H1 (cell line): ENCODE data around the gene RXRA. TPM values are rescaled to one million over a fixed set of nuclear protein-coding genes. Genes with fewer than 3 reads are reported as not detected.

Source experiments
- CTCF ChIA-PET: fragments of 300-600 bp; sonication (Branson Sonifier 250); formaldehyde crosslinking; loops from one replicate; lab custom pipeline; 2021; ENCODE audit not compliant: partially characterized antibody; lab: Charles Lee
- POLR2A ChIA-PET: fragments of 300-600 bp; sonication (Branson Sonifier 250); formaldehyde crosslinking; loops from one replicate; lab custom pipeline; 2021; ENCODE audit warnings: inconsistent platforms; ENCODE audit not compliant: partially characterized antibody; lab: Charles Lee
- DNase-seq, 2 experiments: peaks; one replicate each; pipeline versions ENCODE4 v3.0.0 to v3.0.0-alpha.2; 2010 to 2022; ENCODE audit warnings: low spot score in 2 of 2, low read depth in 1 of 2, mixed read lengths in 1 of 2
- FAIRE-seq: peaks from 2 replicates; lab custom pipeline; 2011; peaks lifted over from hg19 to GRCh38; lab: Jason Lieb, UNC
- H2AFZ ChIP-seq: 2 replicates; pipeline ENCODE4 v1.8.1; 2012; ENCODE audit warnings: low read length, inconsistent platforms
- H2AK5ac ChIP-seq: 2 replicates; pipeline ENCODE4 v1.6.1; 2013; ENCODE audit warnings: low read depth, low read length
- H2BK120ac ChIP-seq: replicated peaks from 2 replicates; pipeline ENCODE3; 2013; ENCODE audit warnings: low read depth, low read length, inconsistent platforms
- H2BK12ac ChIP-seq: 2 replicates; pipeline ENCODE4 v1.6.1; 2013; ENCODE audit warnings: low read depth, low read length
- H2BK15ac ChIP-seq: 2 replicates; pipeline ENCODE4 v1.6.1; 2013; ENCODE audit warnings: low read length
- H2BK20ac ChIP-seq: 2 replicates; pipeline ENCODE4 v1.6.1; 2013; ENCODE audit warnings: low read length
- H2BK5ac ChIP-seq: 2 replicates; pipeline ENCODE4 v1.6.1; 2013; ENCODE audit warnings: low read depth, low read length
- H3K14ac ChIP-seq: 2 replicates; pipeline ENCODE4 v1.6.1; 2013; ENCODE audit warnings: inconsistent platforms; ENCODE audit not compliant: insufficient read length
- H3K18ac ChIP-seq: 2 replicates; pipeline ENCODE4 v1.6.1; 2013; ENCODE audit warnings: low read length; ENCODE audit errors: extremely low read depth
- H3K23ac ChIP-seq: 2 replicates; pipeline ENCODE4 v1.6.1; 2013; ENCODE audit warnings: inconsistent platforms; ENCODE audit not compliant: insufficient read length
- H3K23me2 ChIP-seq: 2 replicates; pipeline ENCODE4 v1.6.1; 2013; ENCODE audit warnings: low read depth, low read length
- H3K27ac ChIP-seq: 2 replicates; pipeline ENCODE4 v1.6.1; 2011; ENCODE audit warnings: low read depth, low read length, inconsistent platforms
- H3K27me3 ChIP-seq, 4 experiments: replicated peaks in 1 of 4; 1 replicate in 1 of 4; 2 replicates in 3 of 4; pipeline versions ENCODE4 v1.6.1 to v1.8.1; 2011 to 2013; ENCODE audit warnings: low read length in 3 of 4, mild to moderate bottlenecking in 3 of 4, inconsistent platforms in 2 of 4, mixed read lengths in 2 of 4, moderate library complexity in 1 of 4; ENCODE audit not compliant: control insufficient read depth in 3 of 4, insufficient read depth in 3 of 4; ENCODE audit errors: extremely low read depth in 1 of 4
- H3K36me3 ChIP-seq, 4 experiments: 2 replicates each; pipeline versions ENCODE4 v1.6.1 to v1.8.1; 2011 to 2013; ENCODE audit warnings: mild to moderate bottlenecking in 4 of 4, low read length in 3 of 4, moderate library complexity in 2 of 4, control low read depth in 1 of 4, inconsistent platforms in 1 of 4; ENCODE audit not compliant: insufficient read depth in 4 of 4, control insufficient read depth in 2 of 4
- H3K4ac ChIP-seq: replicated peaks from 2 replicates; pipeline ENCODE3; 2013; ENCODE audit warnings: low read length, low read depth, mixed read lengths, inconsistent platforms; ENCODE audit not compliant: insufficient read length
- H3K4me1 ChIP-seq, 4 experiments: replicated peaks in 1 of 4; 1 replicate in 1 of 4; 2 replicates in 3 of 4; pipeline versions ENCODE4 v1.6.1 to v1.8.1; 2011 to 2013; ENCODE audit warnings: low read length in 3 of 4, inconsistent platforms in 2 of 4, mixed read lengths in 1 of 4; ENCODE audit not compliant: insufficient read depth in 4 of 4, control insufficient read depth in 3 of 4
- H3K4me2 ChIP-seq, 2 experiments: 2 replicates each; pipeline versions ENCODE4 v1.6.1 to v1.8.1; 2011 to 2013; ENCODE audit warnings: low read depth in 2 of 2, low read length in 2 of 2, control low read depth in 1 of 2, inconsistent platforms in 1 of 2, mild to moderate bottlenecking in 1 of 2; ENCODE audit not compliant: insufficient read depth in 1 of 2
- H3K4me3 ChIP-seq, 4 experiments: fragments of 200-600, 300-600 bp in 1 of 4; sonication (generic), shearing (Covaris generic), sonication (Bioruptor Twin) in 1 of 4; 2 replicates each; pipeline versions ENCODE4 v1.5.1 to v1.8.1; 2011 to 2016; ENCODE audit warnings: low read length in 4 of 4, low read depth in 3 of 4, control low read depth in 2 of 4, inconsistent platforms in 2 of 4, mild to moderate bottlenecking in 2 of 4, mixed read lengths in 1 of 4, moderate library complexity in 1 of 4; ENCODE audit not compliant: insufficient read depth in 2 of 4; ENCODE audit errors: extremely low read depth in 1 of 4
- H3K56ac ChIP-seq: replicated peaks from 2 replicates; pipeline ENCODE3; 2013; ENCODE audit warnings: low read depth, mild to moderate bottlenecking, mixed read lengths, low read length, inconsistent platforms; ENCODE audit not compliant: insufficient read length
- H3K79me1 ChIP-seq: 2 replicates; pipeline ENCODE4 v1.6.1; 2013; ENCODE audit warnings: low read depth, low read length, control low read depth
- H3K79me2 ChIP-seq, 2 experiments: 2 replicates each; pipeline versions ENCODE4 v1.6.1 to v1.8.1; 2012 to 2013; ENCODE audit warnings: low read length in 2 of 2, mild to moderate bottlenecking in 2 of 2, inconsistent platforms in 1 of 2; ENCODE audit not compliant: insufficient read depth in 2 of 2, control insufficient read depth in 1 of 2
- H3K9ac ChIP-seq, 4 experiments: replicated peaks in 1 of 4; 1 replicate in 1 of 4; 2 replicates in 3 of 4; pipeline versions ENCODE4 v1.6.1 to v1.8.1; 2011 to 2013; ENCODE audit warnings: low read depth in 3 of 4, low read length in 3 of 4, control low read depth in 2 of 4, mild to moderate bottlenecking in 2 of 4, moderate library complexity in 2 of 4, inconsistent platforms in 1 of 4; ENCODE audit errors: extremely low read depth in 1 of 4
- H3K9me3 ChIP-seq, 2 experiments: 2 replicates each; pipeline versions ENCODE4 v1.6.1 to v1.8.1; 2012 to 2013; ENCODE audit warnings: mild to moderate bottlenecking in 2 of 2, moderate library complexity in 2 of 2, control low read depth in 1 of 2, inconsistent platforms in 1 of 2, low read depth in 1 of 2, low read length in 1 of 2, mixed read lengths in 1 of 2; ENCODE audit not compliant: insufficient read depth in 2 of 2
- H4K20me1 ChIP-seq, 2 experiments: replicated peaks in 1 of 2; 2 replicates each; pipeline versions ENCODE3 to v1.8.1; 2011 to 2013; ENCODE audit warnings: inconsistent platforms in 2 of 2, low read length in 2 of 2, mild to moderate bottlenecking in 1 of 2; ENCODE audit not compliant: insufficient read depth in 2 of 2, control insufficient read depth in 1 of 2
- H4K5ac ChIP-seq: 2 replicates; pipeline ENCODE4 v1.6.1; 2013; ENCODE audit warnings: low read length, low read depth, mixed read lengths, inconsistent platforms; ENCODE audit not compliant: insufficient read length
- H4K8ac ChIP-seq: 2 replicates; pipeline ENCODE4 v1.8.0; 2013; ENCODE audit warnings: mild to moderate bottlenecking, moderate library complexity, low read length, inconsistent platforms; ENCODE audit not compliant: insufficient read depth; ENCODE audit errors: extremely low read depth
- H4K91ac ChIP-seq: replicated peaks from 2 replicates; pipeline ENCODE3; 2013; ENCODE audit warnings: low read length, mixed read lengths, inconsistent platforms; ENCODE audit not compliant: insufficient read length
- BACH1 ChIP-seq: IDR thresholded peaks from 2 replicates; pipeline ENCODE4 v1.6.1; 2012; ENCODE audit warnings: low read length, improper control_type of control experiment
- BCL11A ChIP-seq, 2 experiments: IDR thresholded peaks; one replicate each; pipeline ENCODE4 v1.6.1; 2011; ENCODE audit warnings: low read depth in 2 of 2, low read length in 2 of 2, mild to moderate bottlenecking in 2 of 2
- CBX5 ChIP-seq: fragments of 300-800, 300-1000 bp; sonication (generic); IDR thresholded peaks from 2 replicates; pipeline ENCODE4 v1.7.1; 2016; ENCODE audit warnings: antibody characterized with exemption, low read length, low read depth
- CHD1 ChIP-seq: IDR thresholded peaks from 2 replicates; pipeline ENCODE4 v1.6.1; 2012; ENCODE audit warnings: low read depth, low read length, improper control_type of control experiment
- CTBP2 ChIP-seq: IDR thresholded peaks from 2 replicates; pipeline ENCODE4 v1.7.0; 2011; ENCODE audit warnings: borderline replicate concordance, mild to moderate bottlenecking, moderate library complexity, mixed read lengths, low read length; ENCODE audit not compliant: insufficient read depth, insufficient read length
- GABPA ChIP-seq: IDR thresholded peaks from 2 replicates; pipeline ENCODE4 v1.6.1; 2011; ENCODE audit warnings: mild to moderate bottlenecking, low read length, moderate library complexity, borderline replicate concordance; ENCODE audit not compliant: insufficient read depth
- JUN ChIP-seq: IDR thresholded peaks from 2 replicates; pipeline ENCODE4 v1.6.1; 2011; ENCODE audit warnings: low read depth, mild to moderate bottlenecking, improper control_type of control experiment, low read length
- MAFK ChIP-seq: IDR thresholded peaks from 2 replicates; pipeline ENCODE4 v1.6.1; 2012; ENCODE audit warnings: low read depth, mild to moderate bottlenecking, improper control_type of control experiment, low read length
- NANOG ChIP-seq: IDR thresholded peaks from 2 replicates; pipeline ENCODE4 v1.6.1; 2011; ENCODE audit warnings: low read length, low read depth, mild to moderate bottlenecking, inconsistent platforms; ENCODE audit not compliant: insufficient read depth, poor library complexity, severe bottlenecking
- RBBP5 ChIP-seq: IDR thresholded peaks from 2 replicates; pipeline ENCODE4 v1.7.1; 2012; ENCODE audit warnings: low read depth, mild to moderate bottlenecking, inconsistent platforms, low read length, moderate library complexity, borderline replicate concordance
- TCF12 ChIP-seq: IDR thresholded peaks from 2 replicates; pipeline ENCODE4 v1.6.1; 2011; ENCODE audit warnings: low read depth, mild to moderate bottlenecking, low read length
- TEAD4 ChIP-seq: IDR thresholded peaks from 2 replicates; pipeline ENCODE4 v1.6.1; 2012; ENCODE audit warnings: low read depth, low read length, inconsistent platforms, mixed read lengths
- WGBS, 2 experiments: shearing (Covaris generic) in 1 of 2; methylation state at CpG; one replicate each; pipeline versions ENCODE4 v1.1.6 to v1.1.7; 2013 to 2015; ENCODE audit warnings: low lambda C conversion rate in 2 of 2, mixed read lengths in 2 of 2, inconsistent platforms in 1 of 2, low coverage in 1 of 2, missing lambda C conversion rate in 1 of 2; ENCODE audit not compliant: insufficient replicate concordance in 2 of 2, insufficient coverage in 1 of 2, insufficient read length in 1 of 2; ENCODE audit errors: extremely low coverage in 1 of 2, missing lambda C conversion rate in 1 of 2; 5-methylcytosine and 5-hydroxymethylcytosine counted together
- polyA plus RNA-seq, 7 experiments: library from polyadenylated mRNA; depleted of rRNA in 3 of 7; stranded (reverse) in 5 of 7; unstranded in 2 of 7; fragments of >200 nt in 5 of 7; fragments of 200-250 nt in 2 of 7; gene quantifications; 1 replicate in 5 of 7; 2 replicates in 1 of 7; 4 replicates in 1 of 7; pipeline versions ENCODE4 v1.2.1 to v1.2.3, GENCODE V29; 2011 to 2013; ENCODE audit warnings: missing spikeins in 2 of 7, mixed read lengths in 2 of 7
- total RNA-seq: library from RNA; stranded (reverse); fragmentation: NEBNext Ultra II Directional; extraction: Animal tissue kit (Norgen Biotek cat#: 25700); gene quantifications from 2 replicates; pipeline ENCODE4 v1.2.1, GENCODE V29; 2021

The RXRA gene
- total and polyA plus RNA-seq, 2 of the 8 experiments (the other 6 are each of a cell fraction or from before 2014, with no cell fraction given) = 9.8 to 29.4 TPM

DNA sequence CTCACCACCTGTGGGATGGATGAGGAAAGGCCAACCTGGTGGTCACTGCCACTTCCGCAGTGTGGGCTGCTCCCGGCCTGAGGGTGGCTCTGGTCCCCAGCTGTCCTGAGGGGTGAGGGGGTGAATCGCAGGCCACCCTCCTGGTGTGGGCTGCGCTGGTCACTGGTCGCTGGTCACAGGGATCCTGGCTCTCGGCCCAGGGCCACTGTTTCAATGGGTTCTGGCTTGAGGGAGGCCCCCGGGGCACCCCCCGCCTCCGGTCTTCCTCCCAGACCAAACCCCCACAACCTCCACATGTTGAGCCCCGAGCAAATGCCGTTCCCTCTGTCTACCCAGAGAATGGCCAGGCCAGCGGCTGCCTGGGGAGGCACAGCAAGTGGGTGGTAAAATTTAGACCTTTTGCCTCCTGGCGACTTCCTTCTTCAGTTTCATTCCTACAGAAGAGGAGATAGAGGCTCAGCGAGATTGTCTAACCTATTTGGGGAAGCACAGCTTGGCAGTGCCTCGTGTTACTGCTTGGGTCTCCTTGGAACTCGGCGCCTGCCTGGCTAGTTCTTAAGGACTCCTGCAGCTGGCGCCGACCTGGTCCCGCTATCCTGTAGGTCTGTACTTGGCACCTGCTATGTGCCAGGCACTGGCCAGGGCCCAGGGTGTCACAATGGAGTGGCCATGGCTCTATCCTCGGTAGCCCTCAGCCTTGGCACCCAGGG is 48.2 kb downstream of the RXRA start:
- no peak overlapping the region for H3K14ac ChIP-seq
- 88% methylated on average over 18 of the region's 21 CpGs; no CpG with 5 or more reads in 1 of the 2 experiments for WGBS, 2 experiments
- H3K4me2 ChIP-seq = no peak overlapping the region
- H3K23ac ChIP-seq = no peak overlapping the region
- H3K4me1 ChIP-seq = peaks cover 0 to 18% (median 9%) of the 10 kb centered on the region in 4 experiments; a peak in 6 of 7 replicates
- no peaks in the 10 kb centered on the region for H3K9me3 ChIP-seq
- no peak for TF ChIP-seq CTBP2
- TF ChIP-seq TCF12 = no peak
- TF ChIP-seq BACH1 = no peak
- TF ChIP-seq CBX5 = no peak
- no peak for TF ChIP-seq BCL11A (IDR thresholded peaks at IDR 0.05; ENCODE audit: low read depth in 2 of 2, low read length in 2 of 2)
- TF ChIP-seq RBBP5 = no peak
- no peak for TF ChIP-seq NANOG
- no peak for TF ChIP-seq CHD1
- TF ChIP-seq TEAD4 = no peak
- TF ChIP-seq GABPA = no peak
- no peak for TF ChIP-seq JUN
- TF ChIP-seq MAFK = no peak
- H2BK5ac ChIP-seq = peak overlapping the region; percentile 56; the same call in 1 of the 2 replicates
- peaks cover 21 to 26% of the 10 kb centered on the region in 2 experiments for H4K20me1 ChIP-seq
- ChIA-PET CTCF (interaction anchor here (0.9 to 1.5 kb wide), 3 partner anchors 10 to 203 kb away, joined by 3 to 7 read pairs (median 4); no protein-coding TSS in a partner anchor), POLR2A (no interaction called here)
- no peak overlapping the region for H4K5ac ChIP-seq
- no peak overlapping the region for H3K4me3 ChIP-seq
- H3K27ac ChIP-seq = no peak overlapping the region
- peaks cover 0 to 46% of the 10 kb centered on the region in 2 experiments; a peak in 2 of 4 replicates for H3K79me2 ChIP-seq
- H4K91ac ChIP-seq = no peak overlapping the region
- no peak overlapping the region for H2AFZ ChIP-seq
- no peak overlapping the region for H2BK12ac ChIP-seq
- H3K27me3 ChIP-seq = no peaks in the 10 kb centered on the region
- H3K79me1 ChIP-seq = peaks cover 34% of the 10 kb centered on the region
- DNase-seq = no peak
- no peaks in the 10 kb centered on the region for H3K23me2 ChIP-seq
- H3K18ac ChIP-seq = no peak overlapping the region
- H2BK15ac ChIP-seq = no peak overlapping the region
- no peak overlapping the region for H3K9ac ChIP-seq
- no peak overlapping the region for H3K56ac ChIP-seq
- no peak overlapping the region for H3K4ac ChIP-seq
- H2BK120ac ChIP-seq = no peak overlapping the region
- peak overlapping the region; percentile 15; the same call in 1 of the 2 replicates for H4K8ac ChIP-seq
- H2BK20ac ChIP-seq = no peak overlapping the region
- H3K36me3 ChIP-seq = no peaks in the 10 kb centered on the region
- no peak for FAIRE-seq
- H2AK5ac ChIP-seq = no peak overlapping the region
